Measurements from ENCODE around the gene PRSS12. TPM values are rescaled to one million over a fixed set of nuclear protein-coding genes. Genes with fewer than 3 reads are reported as not detected.
"Not testable (repeated sequence)": the region's sequence is repeated elsewhere in the genome, so short reads cannot be mapped to it uniquely, and the experiment has no call there.

The PRSS12 gene
- 2.8 and 4.3 TPM in 2 replicates for total RNA-seq (2014; rRNA removed; shearing (Covaris generic))

GRCh38 chr4:118352843-118353533, at the start of gene PRSS12:
Gene PRSS12, minus strand, starts transcription at chr4:118353003. Its CDS starts 283 bp downstream, at chr4:118352720.
- peak; percentile 79 for DNase-seq (ENCODE audit: low spot score)

DNA sequence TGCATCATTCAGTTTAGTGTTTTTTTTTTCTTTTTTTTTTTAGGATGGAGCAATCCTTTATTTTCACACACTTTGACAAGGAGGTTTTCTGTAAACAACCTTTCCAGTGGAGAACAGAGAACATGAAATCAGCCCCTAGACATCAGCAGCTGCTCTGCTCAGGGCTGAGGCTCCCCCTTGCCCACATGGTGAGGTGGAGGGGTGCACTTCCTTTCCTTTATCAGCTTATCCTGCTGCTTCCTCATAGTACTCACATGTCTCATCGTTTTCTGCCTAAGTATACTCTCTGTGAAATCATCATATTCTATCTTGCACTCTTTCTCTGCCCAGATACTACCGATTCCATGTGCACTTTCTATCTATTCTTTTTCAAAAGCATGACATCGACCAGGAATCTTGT, 47.6 kb upstream of the PRSS12 start:
- no peak for DNase-seq (ENCODE audit: low spot score)

GRCh38 chr4:118399883-118400282, 47.1 kb upstream of the PRSS12 start:
- DNase-seq (ENCODE audit: low spot score), result not testable (repeated sequence)

- DNase-seq (ENCODE audit: low spot score), result no peak
Measured at GRCh38 chr4:118398226-118399090, 45.7 kb upstream of the PRSS12 start.

GRCh38 chr4:118397623-118397979, 44.8 kb upstream of the PRSS12 start:
- no peak for DNase-seq (ENCODE audit: low spot score)

DNA sequence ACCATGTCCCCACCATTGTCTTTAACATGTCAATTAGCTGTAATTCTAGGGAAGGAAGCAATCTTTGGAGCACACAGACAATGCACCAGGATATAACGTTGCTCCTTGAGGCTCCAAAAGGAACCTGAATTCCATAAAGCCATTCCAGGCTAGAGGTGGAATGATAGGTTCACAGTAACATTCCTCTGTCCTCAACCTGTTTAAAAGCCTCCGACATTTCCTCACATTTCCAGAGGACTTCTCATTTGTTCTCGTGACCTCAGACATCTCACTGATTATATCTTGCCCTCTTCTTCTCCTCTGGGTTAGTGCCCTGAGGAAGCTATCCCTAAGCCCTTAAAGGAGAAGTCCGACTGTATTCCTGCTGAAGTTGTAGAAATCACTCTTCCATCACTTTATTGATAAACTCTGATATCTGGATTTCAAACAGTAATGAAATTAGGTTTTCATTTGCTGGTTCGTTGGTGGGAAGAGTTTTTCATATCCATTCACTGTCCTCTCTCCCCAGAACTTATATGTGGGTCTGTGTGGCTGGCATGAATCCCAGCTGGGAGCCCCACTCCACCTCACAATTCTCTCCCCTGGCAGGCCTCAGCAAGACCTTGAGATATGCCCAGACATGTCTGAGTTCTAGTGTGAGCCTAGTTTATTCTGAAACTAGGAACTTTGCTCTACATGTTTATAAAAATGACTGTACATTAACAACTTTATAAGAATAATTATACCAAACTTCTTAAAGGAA, 44.2 kb upstream of the PRSS12 start:
- DNase-seq (ENCODE audit: low spot score), result no peak

GRCh38 chr4:118395057-118395644, 42.3 kb upstream of the PRSS12 start:
- no peak for DNase-seq (ENCODE audit: low spot score)

DNA sequence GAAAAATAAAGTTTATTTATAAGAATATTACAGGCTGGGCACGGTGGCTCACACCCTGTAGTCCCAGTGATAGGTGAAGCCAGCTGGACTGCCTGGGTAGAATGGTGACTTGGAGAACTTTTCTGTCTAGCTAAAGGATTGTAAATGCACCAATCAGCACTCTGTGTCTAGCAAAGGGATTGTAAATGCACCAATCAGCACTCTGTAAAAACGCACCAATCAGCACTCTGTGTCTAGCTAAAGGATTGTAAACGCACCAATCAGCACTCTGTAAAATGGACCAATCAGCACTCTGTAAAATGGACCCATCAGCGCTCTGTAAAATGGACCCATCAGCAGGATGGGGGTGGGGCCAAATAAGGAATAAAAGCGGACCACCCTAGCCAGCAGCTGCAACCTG, 39.7 kb upstream of the PRSS12 start:
- not testable (repeated sequence) for DNase-seq (ENCODE audit: low spot score)

DNA sequence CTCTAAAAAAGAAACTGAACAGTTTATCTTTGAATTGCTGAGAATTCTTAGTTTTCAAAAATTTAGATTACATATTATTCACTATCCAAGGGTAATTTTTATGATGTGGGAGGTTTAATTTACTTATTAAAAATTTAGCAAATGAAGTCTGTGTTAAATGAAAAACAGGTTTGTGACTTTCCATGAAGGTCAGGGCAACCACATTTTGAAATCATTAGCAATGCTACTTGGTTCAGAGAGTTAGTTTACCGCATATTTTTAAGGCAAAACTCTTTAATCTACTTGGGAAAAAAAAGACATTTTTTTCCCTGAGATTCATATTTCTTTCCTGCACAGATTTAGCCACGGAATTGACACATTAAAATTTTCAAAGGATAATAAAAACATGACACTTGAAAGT, 37.3 kb upstream of the PRSS12 start:
- DNase-seq (ENCODE audit: low spot score), result no peak

DNA sequence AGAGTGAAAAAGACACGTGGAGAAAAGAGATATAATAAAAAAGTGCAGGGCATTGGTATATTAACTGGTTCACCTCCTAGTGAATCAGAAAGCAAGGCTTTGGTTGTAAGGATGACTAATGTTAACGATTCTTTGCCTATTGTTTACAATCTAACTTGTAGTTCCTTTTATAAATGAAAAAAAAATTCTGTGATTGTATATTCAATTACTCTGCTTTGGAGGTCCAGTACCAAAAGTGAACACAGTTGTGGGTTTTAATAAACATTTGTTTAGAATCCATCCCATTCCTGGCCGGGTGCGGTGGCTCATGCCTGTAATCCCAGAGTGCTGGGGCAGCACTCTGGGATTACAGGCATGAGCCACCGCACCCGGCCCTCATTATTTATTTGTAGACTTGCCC, 36.9 kb upstream of the PRSS12 start:
- no peak for DNase-seq (ENCODE audit: low spot score)

GRCh38 chr4:118388606-118389005, 35.8 kb upstream of the PRSS12 start:
- DNase-seq (ENCODE audit: low spot score), result no peak

DNA sequence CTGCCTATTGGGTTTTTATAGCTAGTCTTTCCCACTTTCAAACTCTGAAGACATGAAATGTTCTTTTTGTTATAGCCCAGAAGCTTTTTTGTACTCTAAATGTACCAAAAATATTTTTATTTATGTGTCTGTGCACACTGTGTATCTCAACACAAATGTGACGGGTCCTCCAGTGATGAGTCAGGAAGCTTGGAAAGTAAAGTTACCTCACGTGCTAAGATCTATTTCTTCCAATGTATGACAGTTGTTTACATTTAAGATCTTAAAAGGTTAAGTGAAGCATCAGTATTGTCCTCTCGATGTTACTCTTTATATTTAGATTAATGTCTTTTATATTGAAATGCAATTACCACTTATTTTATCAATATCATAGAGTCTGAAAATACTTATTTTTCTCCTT, 29.1 kb upstream of the PRSS12 start:
- DNase-seq (ENCODE audit: low spot score), result no peak

GRCh38 chr4:118373614-118374255, 20.9 kb upstream of the PRSS12 start:
- no peak for DNase-seq (ENCODE audit: low spot score)

DNA sequence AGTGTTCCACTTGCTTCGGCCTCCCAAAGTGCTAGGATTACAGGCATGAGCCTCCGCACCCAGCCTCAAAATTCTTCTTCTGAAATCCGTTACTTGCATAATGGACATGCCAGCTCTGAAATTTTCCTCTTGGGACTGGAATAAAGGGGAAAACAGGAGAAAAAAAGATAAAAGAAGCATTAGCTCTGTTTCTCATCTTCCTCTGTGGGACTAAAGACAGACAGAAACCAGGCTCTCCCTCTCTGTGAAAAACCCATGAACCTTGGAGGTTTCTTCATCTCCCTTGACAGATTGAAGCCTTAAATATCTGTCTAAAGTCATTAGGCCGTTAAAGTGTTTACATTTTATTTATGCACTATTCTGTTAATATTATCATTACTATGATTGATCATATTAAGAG, 19.4 kb upstream of the PRSS12 start:
- no peak for DNase-seq (ENCODE audit: low spot score)

DNA sequence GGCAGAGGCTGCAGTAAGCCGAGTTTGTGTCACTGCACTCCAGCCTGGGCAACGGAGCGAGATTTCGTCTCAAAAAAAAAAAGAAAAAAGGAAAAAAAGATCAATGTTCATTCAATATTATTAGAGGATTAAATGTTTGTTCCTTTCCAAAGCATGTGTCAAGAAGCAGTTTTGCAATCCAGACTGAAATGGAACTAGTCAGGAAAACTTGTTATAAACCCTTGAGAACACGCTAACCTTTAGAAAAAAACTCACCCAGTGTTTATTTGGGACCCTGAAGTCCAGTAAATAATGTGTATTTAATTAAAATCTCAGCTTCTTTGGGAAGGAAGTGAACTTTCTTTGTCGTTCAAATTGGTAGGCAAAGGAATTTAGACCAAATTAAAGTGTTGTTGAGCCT, 16.4 kb upstream of the PRSS12 start:
- DNase-seq (ENCODE audit: low spot score), result no peak

DNA sequence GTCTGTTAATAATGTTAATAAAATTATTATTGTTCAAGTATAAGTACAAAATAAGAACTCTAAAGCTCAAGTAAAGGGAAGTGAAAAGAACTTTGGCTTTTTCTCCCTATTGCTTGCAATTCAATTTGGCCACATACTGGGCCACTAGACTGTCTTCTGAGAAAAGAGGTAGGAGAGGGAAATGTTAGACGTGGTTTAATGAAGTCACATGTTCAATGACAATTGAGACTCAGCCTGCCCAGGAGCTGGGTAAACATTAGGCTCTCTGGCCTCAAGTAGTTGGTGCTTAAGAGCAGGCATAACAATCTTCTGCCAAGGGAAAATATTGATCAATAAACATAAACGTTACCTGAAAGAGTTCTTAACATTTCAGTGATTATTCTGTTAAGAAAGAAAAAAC, 15.1 kb upstream of the PRSS12 start:
- DNase-seq (ENCODE audit: low spot score), result no peak

DNA sequence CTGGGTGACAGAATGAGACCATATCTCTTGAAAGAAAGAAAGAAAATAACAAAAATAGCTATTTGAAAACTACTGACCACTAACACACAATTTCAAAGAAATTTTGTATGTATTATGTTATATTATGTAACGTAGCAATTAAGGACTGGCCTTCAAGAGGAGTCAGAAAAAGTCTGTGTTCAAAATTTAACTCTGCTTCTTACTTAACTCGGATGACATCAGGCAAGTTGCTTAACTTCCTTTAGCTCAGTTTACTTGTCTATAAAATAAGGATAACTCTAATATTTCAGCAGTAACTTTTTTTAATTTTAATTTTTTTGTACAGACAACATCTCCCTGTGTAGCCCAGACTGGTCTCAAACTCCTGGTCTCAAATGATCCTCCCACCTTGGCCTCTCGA, 14.6 kb upstream of the PRSS12 start:
- no peak for DNase-seq (ENCODE audit: low spot score)

DNA sequence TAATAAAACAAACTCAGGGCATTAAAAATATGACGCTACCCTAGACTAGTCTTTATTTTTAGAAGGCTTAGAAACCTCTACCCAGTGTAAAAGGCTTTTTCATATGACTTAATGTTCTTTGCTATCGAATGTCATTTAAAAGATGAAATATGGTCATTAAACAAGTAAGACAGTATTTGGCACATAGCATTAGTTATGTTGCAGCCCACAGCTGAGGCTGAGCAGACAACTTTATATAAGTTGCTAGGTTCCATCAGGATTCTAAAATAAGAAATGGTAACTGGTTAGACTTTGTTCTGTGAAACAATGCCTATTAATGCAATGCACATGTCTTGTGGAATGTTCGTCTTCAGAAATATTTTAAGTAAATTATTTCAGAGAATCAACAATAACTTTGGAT, 10.4 kb upstream of the PRSS12 start:
- DNase-seq (ENCODE audit: low spot score), result no peak

DNA sequence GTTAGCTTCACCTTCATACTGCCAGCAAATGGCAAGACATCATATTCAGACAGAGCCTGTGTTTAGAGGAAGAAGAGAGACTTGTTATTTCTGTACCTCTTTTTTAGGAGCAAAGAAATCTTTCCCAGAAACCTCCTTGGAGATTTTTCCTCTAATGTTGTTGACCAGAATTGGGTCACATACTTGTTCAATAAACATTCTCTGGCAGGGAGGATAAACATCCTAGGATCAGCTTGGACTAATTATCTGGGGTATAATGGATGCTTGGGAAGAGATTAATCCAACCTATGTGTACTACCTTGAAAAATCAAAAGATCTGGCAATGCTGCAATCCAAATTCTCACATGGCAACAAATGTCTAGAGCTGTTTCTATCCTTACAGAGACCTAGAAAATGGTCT, 8.4 kb upstream of the PRSS12 start:
- no peak for DNase-seq (ENCODE audit: low spot score)

- no peak for DNase-seq (ENCODE audit: low spot score)
Measured at GRCh38 chr4:118360106-118360505, 7.3 kb upstream of the PRSS12 start.

- no peak for DNase-seq (ENCODE audit: low spot score)
Measured at GRCh38 chr4:118357601-118358000, 4.8 kb upstream of the PRSS12 start.
